ENCODE measurements around the gene GSG1L.

Gene GSG1L

GRCh38 chr16:28035866-28036393 is 27.6 kb downstream of the GSG1L start:
- DNase-seq (ENCODE audit: extremely low read depth, low read depth): no peak
- TF ChIP-seq CTCF (IDR thresholded peaks at IDR 0.05; ENCODE audit: low read depth, low read length): no peak

GRCh38 chr16:28033870-28034269 is 29.6 kb downstream of the GSG1L start:
- no peak for DNase-seq (ENCODE audit: extremely low read depth, low read depth)
- no peak for TF ChIP-seq CTCF (IDR thresholded peaks at IDR 0.05; ENCODE audit: low read depth, low read length)

GRCh38 chr16:28029387-28030002 is 34.0 kb downstream of the GSG1L start:
- DNase-seq (ENCODE audit: extremely low read depth, low read depth): no peak
- TF ChIP-seq CTCF (IDR thresholded peaks at IDR 0.05; ENCODE audit: low read depth, low read length): no peak

- TF ChIP-seq CTCF (IDR thresholded peaks at IDR 0.05; ENCODE audit: low read depth, low read length): no peak
- DNase-seq (ENCODE audit: extremely low read depth, low read depth): no peak
Observed at GRCh38 chr16:28027055-28027454, 36.5 kb downstream of the GSG1L start.

- no peak for TF ChIP-seq CTCF (IDR thresholded peaks at IDR 0.05; ENCODE audit: low read depth, low read length)
Observed at GRCh38 chr16:28025631-28026030, 37.9 kb downstream of the GSG1L start.

GRCh38 chr16:28019218-28019617 is 44.3 kb downstream of the GSG1L start:
- TF ChIP-seq CTCF (IDR thresholded peaks at IDR 0.05; ENCODE audit: low read depth, low read length): no peak
- DNase-seq (ENCODE audit: extremely low read depth, low read depth): no peak

More at GRCh38 chr16:28025631-28026030, 37.9 kb downstream of the GSG1L start:
- DNase-seq (ENCODE audit: extremely low read depth, low read depth): no peak

GRCh38 chr16:28014851-28015250 is 48.7 kb downstream of the GSG1L start:
- DNase-seq (ENCODE audit: extremely low read depth, low read depth): no peak
- TF ChIP-seq CTCF (IDR thresholded peaks at IDR 0.05; ENCODE audit: low read depth, low read length): no peak

Data from AG09319 (cell line).